ENCODE measurements around the gene SLC12A7. TPM values are rescaled to one million over a fixed set of nuclear protein-coding genes. Genes with fewer than 3 reads are reported as not detected.

SLC12A7 gene
- total RNA-seq, 2 donors from 2014 or later, result 58.9 to 61.6 TPM

DNA sequence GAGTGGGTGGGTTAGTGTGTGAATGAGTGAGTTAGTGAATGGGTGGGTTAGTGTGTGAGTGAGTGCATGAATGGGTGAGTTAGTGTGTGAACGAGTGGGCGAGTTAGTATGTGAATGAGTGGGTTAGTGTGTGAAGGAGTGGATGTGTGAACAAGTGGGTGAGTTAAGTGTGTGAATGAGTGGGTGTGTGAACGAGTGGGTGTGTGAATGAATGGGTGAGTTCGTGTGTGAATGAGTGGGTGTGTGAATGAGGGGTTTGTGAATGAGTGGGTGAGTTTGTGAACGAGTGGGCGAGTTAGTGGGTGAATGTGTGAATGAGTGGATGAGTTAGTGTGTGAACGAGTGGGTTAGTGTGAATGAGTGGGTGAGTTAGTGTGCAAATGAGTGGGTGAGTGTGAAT, 69.2 kb downstream of the SLC12A7 start:
- no peak overlapping the region for H3K4me3 Mint-ChIP-seq
- Histone ChIP-seq H3K4me1 (ENCODE audit: control insufficient read depth, insufficient read depth, low read length) (no peaks in the 10 kb centered on the region), H3K9me3 (ENCODE audit: control insufficient read depth, low read length) (peaks cover 9% of the 10 kb centered on the region), H3K9ac (ENCODE audit: extremely low read depth, low read length, poor library complexity, severe bottlenecking) (no peak overlapping the region), H3K27ac (ENCODE audit: low read depth, low read length) (no peak overlapping the region), H3K27me3 (ENCODE audit: control insufficient read depth, insufficient read depth, low read length, poor library complexity, severe bottlenecking) (no peaks in the 10 kb centered on the region), H3K4me3 (ENCODE audit: low read length) (no peak overlapping the region), H3K36me3 (ENCODE audit: control insufficient read depth, insufficient read depth, low read length) (no peaks in the 10 kb centered on the region)
- H3K4me1 Mint-ChIP-seq, result no peaks in the 10 kb centered on the region
- no peak for DNase-seq
- H3K9me3 Mint-ChIP-seq, result peaks cover 81% of the 10 kb centered on the region
- TF ChIP-seq CTCF (conservative IDR thresholded peaks at IDR 0.05), result no peak
- 84 to 93% methylated on average over 7 of the region's 7 CpGs for WGBS, 2 experiments (ENCODE audit: insufficient coverage in 1 of 2, insufficient read length in 1 of 2)
- peaks cover 26% of the 10 kb centered on the region for H3K36me3 Mint-ChIP-seq (ENCODE audit: low read depth)
- H3K27me3 Mint-ChIP-seq (ENCODE audit: insufficient read depth), result no peaks in the 10 kb centered on the region
- no peak overlapping the region for H3K27ac Mint-ChIP-seq

DNA sequence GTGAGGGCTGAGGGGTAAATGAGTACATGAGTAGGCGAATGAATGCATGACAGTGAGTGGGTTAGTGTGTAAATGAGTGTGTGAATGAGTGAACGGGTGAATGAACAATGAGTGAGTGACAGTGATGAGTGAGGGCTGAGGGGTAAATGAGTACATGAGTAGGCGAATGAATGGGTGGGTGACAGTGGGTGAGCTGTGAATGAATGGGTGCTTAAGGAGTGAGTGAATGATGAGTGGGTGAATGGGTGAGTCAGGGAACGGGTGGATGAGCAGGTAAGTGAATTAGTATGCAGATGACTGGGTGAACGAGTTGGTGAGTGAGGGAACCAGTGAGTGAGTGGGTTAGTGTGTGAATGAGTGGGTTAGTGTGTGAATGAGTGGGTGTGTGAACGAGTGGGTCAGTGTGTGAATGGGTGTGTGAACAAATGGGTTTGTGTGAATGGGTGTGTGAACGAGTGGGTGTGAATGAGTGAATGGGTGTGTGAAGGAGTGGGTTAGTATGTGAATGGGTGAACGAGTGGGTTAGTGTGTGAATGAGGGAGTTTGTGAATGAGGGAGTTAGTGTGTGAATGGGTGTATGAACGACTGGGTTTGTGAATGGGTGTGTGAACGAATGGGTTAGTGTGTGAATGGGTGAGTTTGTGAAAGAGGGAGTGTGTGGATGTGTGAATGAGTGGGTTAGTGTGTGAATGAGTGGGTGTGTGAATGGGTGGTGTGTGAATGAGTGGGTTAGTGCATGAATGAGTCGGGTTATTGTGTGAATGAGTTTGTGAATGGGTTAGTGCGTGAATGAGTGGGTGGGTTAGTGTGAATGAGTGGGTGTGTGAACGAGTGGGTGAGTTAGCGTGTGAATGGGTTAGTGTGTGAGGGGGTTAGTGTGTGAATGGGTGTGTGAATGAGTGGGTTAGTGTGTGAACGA, 70.4 kb downstream of the SLC12A7 start:
- H3K27ac ChIP-seq (ENCODE audit: low read depth, low read length), result no peak overlapping the region
- 85 to 90% methylated on average over 15 of the region's 15 CpGs for WGBS, 2 experiments (ENCODE audit: insufficient coverage in 1 of 2, insufficient read length in 1 of 2)
- H3K9me3 ChIP-seq (ENCODE audit: control insufficient read depth, low read length), result peaks cover 9% of the 10 kb centered on the region
- no peak overlapping the region for H3K4me3 Mint-ChIP-seq
- H3K27me3 Mint-ChIP-seq (ENCODE audit: insufficient read depth), result no peaks in the 10 kb centered on the region
- DNase-seq, result no peak
- no peak overlapping the region for H3K4me3 ChIP-seq (ENCODE audit: low read length)
- H3K36me3 Mint-ChIP-seq (ENCODE audit: low read depth), result peaks cover 26% of the 10 kb centered on the region
- H3K4me1 Mint-ChIP-seq, result no peaks in the 10 kb centered on the region
- no peaks in the 10 kb centered on the region for H3K36me3 ChIP-seq (ENCODE audit: control insufficient read depth, insufficient read depth, low read length)
- H3K9ac ChIP-seq (ENCODE audit: extremely low read depth, low read length, poor library complexity, severe bottlenecking), result no peak overlapping the region
- H3K27me3 ChIP-seq (ENCODE audit: control insufficient read depth, insufficient read depth, low read length, poor library complexity, severe bottlenecking), result no peaks in the 10 kb centered on the region
- H3K27ac Mint-ChIP-seq, result no peak overlapping the region
- no peaks in the 10 kb centered on the region for H3K4me1 ChIP-seq (ENCODE audit: control insufficient read depth, insufficient read depth, low read length)
- TF ChIP-seq CTCF (conservative IDR thresholded peaks at IDR 0.05), result no peak
- peaks cover 70% of the 10 kb centered on the region for H3K9me3 Mint-ChIP-seq

DNA sequence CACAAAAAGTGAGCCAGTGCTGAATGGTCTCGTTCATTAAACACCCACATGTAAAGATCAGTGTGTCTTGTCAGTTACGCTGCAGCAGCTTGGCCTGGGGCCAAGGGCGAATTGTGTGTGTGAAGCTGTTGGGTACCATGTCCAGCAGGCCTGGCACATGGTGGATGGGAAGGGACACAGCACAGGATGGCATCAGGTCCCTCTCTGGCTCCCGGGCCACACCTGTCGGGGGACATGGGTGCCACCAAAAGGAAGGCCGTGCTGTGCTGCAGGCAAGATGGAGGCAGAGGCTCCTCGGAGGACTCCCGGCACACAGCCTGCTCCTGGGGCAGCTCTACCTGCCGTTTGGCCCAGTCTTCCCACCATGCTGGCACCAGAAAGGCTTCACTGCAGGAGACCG, 71.3 kb downstream of the SLC12A7 start:
- no peak overlapping the region for H3K4me3 ChIP-seq (ENCODE audit: low read length)
- 93 to 96% methylated on average over 7 to 10 of the region's 10 CpGs for WGBS, 2 experiments (ENCODE audit: insufficient coverage in 1 of 2, insufficient read length in 1 of 2)
- no peak for DNase-seq
- Mint-ChIP-seq H3K9me3 (peaks cover 62% of the 10 kb centered on the region), H3K4me3 (no peak overlapping the region), H3K4me1 (no peaks in the 10 kb centered on the region), H3K27me3 (ENCODE audit: insufficient read depth) (no peaks in the 10 kb centered on the region), H3K27ac (no peak overlapping the region), H3K36me3 (ENCODE audit: low read depth) (peaks cover 26% of the 10 kb centered on the region)
- H3K27me3 ChIP-seq (ENCODE audit: control insufficient read depth, insufficient read depth, low read length, poor library complexity, severe bottlenecking), result no peaks in the 10 kb centered on the region
- H3K9me3 ChIP-seq (ENCODE audit: control insufficient read depth, low read length), result peaks cover under 1% of the 10 kb centered on the region
- no peaks in the 10 kb centered on the region for H3K36me3 ChIP-seq (ENCODE audit: control insufficient read depth, insufficient read depth, low read length)
- H3K27ac ChIP-seq (ENCODE audit: low read depth, low read length), result no peak overlapping the region
- TF ChIP-seq CTCF (conservative IDR thresholded peaks at IDR 0.05), result no peak
- H3K9ac ChIP-seq (ENCODE audit: extremely low read depth, low read length, poor library complexity, severe bottlenecking), result no peak overlapping the region
- no peaks in the 10 kb centered on the region for H3K4me1 ChIP-seq (ENCODE audit: control insufficient read depth, insufficient read depth, low read length)

Measured in endodermal cell (in vitro differentiated cells).